Astrocyte (in vitro differentiated cells and primary cell): ENCODE measurements around the gene PIK3C2G.

Source experiments
- EZH2 ChIP-seq: IDR thresholded peaks from 2 replicates; pipeline ENCODE4 v1.6.1; 2012; ENCODE audit warnings: mild to moderate bottlenecking, low read length, inconsistent platforms; ENCODE audit not compliant: insufficient read depth
- TF ChIP-seq, protein P1 (sequence below): IDR thresholded peaks from 2 replicates; pipeline ENCODE4 v1.5.1; 2011; ENCODE audit warnings: low read depth, mild to moderate bottlenecking, inconsistent platforms, low read length, moderate library complexity; ENCODE audit not compliant: insufficient read depth

DNA sequence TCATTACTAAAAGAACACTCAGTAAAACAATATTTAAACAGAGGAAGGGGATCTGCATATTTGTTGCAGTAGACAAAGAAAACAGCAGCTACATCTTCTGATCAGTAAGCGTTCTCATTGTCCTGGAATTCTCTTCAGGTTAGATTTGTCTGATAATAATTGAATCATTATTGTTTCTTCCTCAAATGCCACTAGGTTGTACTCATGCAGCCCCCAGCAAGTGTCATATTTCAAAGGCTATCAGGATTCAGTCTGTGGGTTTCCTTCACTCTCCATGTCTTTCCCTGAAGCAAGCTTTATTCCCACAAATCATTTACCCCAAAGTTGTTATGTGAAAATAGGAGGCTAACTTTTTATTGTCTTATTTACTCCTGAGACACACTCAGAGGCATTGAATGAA lies 14.7 kb downstream of the PIK3C2G start:
- TF ChIP-seq, protein P1, sequence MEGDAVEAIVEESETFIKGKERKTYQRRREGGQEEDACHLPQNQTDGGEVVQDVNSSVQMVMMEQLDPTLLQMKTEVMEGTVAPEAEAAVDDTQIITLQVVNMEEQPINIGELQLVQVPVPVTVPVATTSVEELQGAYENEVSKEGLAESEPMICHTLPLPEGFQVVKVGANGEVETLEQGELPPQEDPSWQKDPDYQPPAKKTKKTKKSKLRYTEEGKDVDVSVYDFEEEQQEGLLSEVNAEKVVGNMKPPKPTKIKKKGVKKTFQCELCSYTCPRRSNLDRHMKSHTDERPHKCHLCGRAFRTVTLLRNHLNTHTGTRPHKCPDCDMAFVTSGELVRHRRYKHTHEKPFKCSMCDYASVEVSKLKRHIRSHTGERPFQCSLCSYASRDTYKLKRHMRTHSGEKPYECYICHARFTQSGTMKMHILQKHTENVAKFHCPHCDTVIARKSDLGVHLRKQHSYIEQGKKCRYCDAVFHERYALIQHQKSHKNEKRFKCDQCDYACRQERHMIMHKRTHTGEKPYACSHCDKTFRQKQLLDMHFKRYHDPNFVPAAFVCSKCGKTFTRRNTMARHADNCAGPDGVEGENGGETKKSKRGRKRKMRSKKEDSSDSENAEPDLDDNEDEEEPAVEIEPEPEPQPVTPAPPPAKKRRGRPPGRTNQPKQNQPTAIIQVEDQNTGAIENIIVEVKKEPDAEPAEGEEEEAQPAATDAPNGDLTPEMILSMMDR: no peak
- no peak for TF ChIP-seq EZH2
